ENCODE data around the gene YTHDC2.

Gene YTHDC2

DNA sequence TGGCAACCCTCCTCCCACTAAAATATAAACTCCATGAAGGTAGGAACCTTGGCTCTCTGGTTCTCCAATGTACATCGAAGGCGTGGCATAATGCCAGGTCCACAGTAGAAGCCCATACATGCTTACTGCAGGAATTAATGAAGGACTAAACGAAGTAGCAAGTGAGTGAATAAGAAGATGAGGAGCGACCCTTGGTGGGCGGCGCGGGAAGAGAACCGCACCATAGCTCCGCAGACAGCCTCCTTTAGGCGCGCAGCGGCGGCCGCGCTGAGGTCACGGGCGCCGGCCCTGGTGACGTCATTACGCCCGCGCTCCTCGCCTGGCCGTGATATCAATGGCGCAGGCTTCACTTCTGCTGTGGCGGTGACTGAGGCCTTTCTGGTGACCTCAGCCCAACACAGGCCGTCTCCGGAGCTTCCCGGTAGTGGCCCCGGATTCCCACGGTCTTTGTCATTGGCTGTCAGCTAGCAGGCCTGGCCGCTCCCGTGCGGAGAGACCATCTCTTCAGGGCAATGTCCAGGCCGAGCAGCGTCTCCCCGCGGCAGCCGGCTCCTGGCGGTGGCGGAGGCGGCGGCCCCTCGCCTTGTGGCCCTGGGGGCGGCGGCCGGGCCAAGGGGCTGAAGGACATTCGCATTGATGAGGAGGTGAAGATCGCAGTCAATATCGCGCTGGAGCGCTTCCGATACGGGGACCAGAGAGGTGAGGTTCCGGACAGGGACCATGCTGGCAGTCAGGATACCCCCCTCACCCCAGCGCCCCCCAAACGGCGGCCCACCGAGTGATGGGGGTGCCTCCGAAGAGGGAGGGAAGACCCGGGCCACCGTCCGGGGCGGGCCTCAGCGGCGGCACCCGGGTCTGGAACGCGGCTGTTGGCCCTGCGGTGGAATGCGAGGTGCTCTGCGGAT lies at the start of gene YTHDC2:
YTHDC2 (plus strand) TSS at position 311 of the 905 bp plus-strand sequence; CDS start at position 513, 202 bp downstream.
- peak; percentile 74 for DNase-seq

DNA sequence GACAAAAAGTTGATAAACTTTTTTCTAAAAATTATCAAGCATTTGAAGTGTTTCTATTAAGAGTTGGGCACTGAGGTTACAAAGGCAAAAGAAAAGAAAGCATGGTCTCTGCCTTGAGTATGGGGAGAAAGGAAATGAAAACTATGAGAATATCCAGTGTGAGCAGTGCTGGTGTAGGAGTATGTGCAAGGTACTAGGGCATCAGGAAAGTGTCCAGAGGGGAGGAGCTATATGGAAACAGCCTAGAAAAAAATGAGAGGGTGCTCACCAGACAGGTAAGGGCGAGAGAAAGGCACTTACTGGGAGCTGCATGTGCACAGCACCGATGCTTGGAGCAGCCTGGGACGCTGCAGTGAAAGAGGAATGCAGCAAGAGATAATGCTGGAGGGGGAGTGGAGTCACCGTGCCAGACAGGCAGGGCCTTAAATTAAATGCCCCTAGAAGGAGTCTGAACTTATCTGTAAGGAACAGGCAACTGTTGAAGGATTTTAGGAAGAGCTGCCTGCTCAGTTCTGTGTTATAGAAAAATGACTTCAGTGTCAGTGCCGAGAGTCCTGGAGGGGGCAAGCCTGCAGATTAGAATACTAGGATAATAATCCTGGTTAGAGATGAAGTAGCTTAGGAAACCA lies 39.3 kb upstream of the YTHDC2 start:
- DNase-seq = peak; percentile 36

DNA sequence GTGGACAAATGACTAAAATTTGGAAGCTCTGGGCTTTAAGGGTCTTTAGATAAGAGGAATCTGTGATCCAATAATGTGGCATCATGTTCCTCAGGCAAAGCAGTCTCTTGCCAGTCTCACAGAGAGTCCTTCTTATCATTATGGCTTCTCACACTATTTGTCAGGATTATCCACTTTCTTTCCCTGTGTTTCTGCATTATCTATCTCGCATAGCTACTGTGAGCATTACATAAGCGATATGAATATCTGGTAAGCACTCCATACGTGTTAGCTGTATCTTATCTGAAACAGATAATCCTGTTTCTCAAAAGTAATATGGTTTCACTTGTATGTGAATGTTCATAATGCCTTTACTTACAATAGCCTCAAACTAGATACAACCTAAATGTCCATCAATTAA lies 34.8 kb upstream of the YTHDC2 start:
- DNase-seq = no peak

DNA sequence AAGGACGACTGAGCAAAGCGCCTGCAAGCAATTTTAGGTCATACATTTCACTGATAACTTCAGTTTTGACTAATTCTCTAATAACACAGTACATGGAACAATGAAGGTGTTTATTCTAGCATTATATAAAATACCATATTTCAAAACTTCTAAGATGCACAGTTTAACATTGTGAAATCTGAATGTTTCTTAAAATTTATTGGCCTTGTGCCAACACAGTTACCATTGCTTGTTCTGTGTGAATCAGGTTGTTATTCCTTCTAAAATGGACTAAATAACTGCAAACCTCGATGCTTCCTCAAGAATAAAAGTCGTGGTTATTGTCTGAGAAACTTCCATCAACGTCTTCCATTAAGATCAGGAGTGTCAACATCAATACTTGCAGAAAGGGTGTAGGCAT lies 33.3 kb upstream of the YTHDC2 start:
- no peak for DNase-seq

DNA sequence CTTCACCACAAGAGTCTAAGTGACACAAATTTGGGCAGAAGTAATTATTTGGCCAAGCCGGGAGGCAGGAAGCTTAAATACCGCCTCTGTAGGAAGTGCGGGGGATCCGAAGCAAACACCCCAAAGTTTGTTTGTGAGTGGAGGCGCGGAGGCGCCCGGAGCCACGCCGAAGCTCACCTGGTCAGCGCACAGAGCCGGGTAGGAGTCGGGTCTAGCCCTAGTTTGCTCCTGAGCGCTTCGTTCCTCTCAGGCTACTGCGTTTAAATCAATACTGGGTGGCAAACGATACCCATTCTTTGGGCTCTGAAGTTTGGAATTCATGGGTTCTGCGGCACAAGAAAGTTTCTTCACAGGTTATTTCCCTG lies 26.1 kb upstream of the YTHDC2 start:
- DNase-seq = no peak

DNA sequence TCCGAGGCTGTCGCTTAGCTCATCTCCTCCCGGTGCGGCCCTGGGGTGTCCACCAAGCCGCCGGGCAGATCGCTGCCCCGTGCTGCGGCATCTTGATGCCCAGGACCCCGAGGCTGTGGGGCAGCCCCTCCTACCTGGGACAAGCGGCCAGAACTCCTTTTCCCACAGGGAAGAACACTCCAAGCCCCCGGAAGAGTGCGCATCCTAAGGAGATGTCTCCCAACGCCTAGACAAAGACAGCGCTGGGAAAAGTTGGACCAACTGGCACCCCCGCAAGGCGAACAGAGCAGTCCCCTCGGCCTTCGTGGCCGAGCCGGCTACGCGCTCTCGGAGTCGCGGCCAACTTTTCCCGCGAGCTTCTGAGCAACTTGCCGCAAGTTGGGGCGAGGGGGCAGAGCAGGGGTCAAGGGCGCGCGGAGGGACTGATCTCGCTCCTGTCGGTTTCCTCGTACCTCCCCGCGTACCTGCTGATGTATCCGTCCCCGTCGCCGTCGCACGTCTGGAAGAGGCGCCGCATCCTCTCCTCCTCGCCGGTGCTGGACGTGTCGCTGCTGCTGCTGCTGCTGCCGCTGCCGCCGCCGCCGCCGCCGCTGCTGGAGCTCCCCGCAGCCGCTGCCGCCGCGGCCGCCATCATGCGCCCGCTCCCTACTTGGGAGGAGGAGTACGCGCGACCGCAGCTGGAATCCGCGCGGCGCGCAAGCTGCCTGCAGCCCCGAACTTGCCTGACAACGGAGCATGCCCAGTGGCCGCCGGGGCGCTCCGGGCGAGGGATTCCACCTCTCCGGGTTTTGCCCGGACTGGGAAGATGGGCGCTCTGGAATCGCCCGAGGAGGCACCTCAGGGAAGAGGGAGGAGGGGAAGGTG lies 25.5 kb upstream of the YTHDC2 start, which contains the start of gene MCC:
MCC (minus strand) TSS at position 673 of the 864 bp plus-strand sequence.
- DNase-seq = no peak

DNA sequence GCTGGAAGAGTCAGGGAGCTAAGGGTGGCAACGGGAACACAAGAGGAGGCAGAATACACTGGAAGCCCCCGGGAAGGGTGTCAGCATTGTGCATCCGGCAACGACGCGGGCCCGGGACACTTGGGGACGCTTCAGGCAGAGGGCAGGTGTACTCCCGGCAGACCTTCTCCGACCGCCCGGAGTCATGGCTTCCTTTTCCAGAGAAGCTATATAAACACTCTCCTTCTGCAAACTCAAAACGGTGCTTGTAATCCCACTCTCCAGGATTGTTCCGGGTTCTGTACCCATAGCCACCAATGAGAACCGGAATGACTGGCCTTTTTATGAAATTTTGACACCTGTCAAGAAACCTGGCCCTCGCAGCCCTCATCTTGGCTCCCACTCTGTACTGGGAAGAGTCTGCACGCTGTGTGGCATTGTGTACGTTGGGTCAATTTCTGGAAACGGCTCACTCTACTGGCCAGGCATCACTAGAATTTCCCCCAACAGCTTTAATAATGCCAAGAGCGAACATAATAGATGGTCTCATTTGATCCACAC lies 24.8 kb upstream of the YTHDC2 start:
- no peak for DNase-seq

DNA sequence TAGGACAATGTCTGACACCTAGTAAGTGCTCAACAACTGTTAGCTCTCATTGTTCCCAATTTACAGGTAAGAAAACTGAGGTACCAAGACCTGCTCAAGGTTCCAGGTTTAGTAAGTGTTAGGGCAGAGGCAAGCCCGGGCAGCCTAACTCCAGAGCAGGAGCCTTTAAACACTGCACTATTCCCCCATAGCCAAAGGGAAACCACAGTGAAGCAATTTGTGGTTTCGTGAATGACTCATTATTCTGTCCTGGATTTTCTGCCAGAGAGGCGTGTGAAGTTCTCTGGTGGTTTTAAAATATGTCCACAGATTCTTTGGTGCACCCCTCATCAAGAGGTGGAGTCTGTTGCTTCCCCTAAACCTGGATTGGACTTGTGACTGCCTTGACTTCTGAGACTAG lies 24.2 kb upstream of the YTHDC2 start:
- peak; percentile 48 for DNase-seq

DNA sequence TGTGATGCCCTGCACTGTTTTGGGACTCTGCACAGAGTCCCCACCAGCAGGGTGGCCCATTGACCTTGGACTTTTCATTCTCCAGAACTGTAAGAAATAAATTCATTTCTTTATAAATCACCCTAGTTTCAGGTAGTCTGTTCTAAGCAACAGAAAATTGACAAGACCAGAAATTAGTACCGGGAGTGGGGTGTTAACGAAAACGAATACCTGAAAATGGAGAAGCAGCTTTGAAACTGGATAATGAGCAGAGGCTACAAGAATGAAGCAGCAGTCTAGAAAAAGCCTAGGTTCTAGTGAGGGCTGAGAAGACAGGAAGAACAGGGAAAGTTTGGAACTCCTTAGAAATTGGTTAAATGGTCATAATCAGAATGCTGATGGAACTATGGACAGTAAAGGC lies 23.2 kb upstream of the YTHDC2 start:
- DNase-seq = no peak

DNA sequence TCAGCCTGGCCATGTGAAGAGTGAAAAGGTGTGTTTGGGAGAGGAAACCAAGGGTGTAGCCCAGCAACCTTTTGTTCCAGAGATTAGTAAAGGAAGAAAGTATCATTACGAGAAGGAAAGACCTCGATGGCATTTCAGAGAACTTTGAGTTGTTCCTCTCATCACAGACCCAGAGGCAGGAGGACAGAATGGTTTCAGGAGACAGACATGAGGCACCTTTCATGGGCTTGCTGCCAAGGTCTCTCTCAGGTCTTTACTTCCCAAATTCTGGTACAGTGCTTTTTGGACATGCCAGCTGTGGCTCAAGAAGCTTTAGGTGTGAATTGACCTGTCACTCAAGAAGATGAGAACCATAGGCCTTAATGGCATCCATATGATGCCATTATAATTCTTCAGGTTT lies 22.5 kb upstream of the YTHDC2 start:
- DNase-seq = no peak

DNA sequence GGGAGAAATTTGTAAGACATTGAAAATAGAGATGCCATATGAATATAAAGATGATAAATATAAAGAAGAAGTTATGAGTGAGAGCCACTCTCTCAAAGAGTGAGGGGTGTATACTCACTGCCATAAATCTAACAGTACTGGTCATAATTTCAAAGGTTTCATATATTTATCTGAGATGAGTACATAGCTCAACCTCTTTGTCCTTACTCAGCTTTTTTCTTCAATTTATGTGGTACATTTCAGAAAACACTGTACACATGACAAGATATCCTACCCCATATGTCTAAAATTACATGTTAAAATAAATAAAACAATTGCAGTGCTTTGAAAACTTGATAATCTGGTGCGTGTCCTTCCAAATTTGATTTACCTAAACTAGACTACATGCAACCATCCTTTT lies 20.0 kb upstream of the YTHDC2 start:
- DNase-seq = no peak

DNA sequence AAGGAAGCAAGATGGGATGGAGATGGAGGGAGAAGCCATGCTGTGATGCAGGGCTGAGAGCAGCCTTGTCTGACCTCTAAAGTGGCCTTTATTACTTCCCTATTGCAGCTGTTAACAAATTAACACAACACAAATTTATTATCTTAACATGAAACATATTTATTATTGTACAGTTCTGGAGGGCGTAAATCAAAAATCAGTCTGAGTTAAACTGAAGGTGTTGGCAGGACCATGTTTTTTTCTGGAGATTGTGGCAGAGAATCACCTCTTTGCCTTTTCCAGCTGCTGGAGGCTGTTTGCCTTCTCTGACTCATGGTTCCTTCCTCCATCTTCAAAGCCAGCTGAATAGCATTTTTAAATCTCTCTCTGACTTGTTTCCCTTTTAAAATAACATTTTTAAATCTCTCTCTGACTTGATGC lies 18.1 kb upstream of the YTHDC2 start:
- DNase-seq = no peak

DNA sequence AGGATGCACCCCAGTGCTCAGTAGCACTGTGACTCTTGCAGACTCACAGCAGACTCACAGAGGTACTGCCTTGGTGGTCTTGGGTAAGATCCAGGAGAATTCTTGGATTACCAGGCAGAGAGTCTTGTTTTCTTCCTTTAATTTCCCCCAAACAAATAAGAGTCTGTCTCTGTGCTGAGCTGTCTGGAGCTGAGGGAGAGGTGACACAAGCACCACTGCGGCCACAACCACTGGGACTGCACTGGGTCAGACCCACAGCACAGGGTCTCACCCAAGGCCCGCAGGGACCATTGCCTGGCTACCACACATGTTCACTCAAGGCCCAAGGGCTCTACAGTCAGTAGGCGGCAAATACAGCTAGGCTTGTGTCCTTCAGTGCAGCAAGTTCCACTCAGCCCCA lies 11.4 kb upstream of the YTHDC2 start:
- DNase-seq = no peak

DNA sequence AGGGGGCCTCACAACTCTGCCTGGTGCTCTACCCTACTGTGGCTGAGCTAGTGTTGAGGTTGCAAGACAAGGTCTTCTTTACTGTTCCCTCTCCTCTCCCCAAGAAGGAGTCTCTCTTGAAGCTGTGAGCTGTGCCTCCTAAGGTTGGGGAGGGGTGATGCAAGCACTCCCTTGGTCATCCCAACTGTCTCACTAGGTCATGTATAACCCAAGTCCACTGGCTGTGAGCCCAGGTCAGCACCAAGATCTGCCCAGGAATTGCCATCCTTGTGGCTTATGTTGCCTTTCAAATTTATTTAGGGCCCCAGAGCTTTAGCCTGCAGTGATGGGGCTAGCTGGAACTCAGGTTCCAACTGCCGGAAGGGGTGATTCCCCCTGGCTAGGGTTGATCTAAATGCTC lies 10.3 kb upstream of the YTHDC2 start:
- no peak for DNase-seq

DNA sequence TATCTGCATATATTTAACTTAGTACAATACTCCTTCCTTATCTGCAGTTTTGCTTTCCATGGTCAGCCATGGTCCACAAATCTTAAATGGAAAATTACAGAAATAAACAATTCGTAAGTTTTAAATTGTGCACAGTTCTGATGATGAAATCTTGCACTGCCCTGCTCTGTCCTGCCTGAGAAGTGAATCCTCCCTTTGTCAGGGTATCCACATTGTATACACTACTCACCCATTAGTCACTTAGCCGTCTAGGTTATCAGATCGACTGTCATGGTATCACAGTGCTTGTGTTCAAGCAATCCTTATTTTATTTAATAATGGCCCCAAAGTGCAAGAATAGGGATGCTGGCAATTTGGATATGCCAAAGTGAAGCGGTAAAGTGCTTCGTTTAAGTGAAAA lies 8.3 kb upstream of the YTHDC2 start:
- no peak for DNase-seq

DNA sequence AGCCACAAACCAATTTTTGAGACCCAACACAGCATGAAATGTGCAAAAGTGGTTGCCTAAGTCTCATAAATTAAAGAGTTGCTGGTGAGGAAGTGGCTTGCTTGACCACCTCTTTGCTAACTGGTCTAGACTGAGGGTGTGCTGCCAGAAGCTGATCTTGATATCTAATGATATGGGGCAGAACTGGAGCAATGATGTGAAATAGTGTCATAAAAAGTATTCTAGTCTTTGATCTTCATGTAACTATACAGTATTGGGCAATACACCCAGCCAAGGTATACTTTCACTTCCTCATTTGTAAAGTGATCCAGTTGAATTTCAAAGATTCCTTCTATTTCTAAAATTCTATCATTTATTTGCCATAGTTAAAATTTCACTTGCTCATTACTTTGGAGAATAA lies 5.9 kb upstream of the YTHDC2 start:
- DNase-seq = peak; percentile 1

DNA sequence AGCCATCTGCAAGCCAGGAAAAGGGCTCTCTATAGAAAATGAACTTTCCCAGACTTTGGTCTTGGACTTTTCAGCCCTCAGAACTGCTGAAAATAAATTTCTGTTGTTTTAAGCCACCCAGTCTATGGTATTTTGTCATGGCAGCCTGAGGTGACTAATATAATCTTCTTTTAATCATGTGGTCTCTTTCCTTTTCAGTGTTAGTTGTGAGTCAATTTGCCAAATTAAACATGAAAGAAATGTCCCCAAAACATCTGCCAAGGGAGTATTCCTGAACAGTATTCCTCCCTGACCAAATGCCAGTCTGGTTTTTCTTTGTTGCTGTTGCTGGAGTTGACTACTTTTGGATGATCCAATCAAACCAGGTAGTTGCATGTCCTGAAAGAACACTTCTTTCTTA lies 4.7 kb upstream of the YTHDC2 start:
- DNase-seq = no peak

DNA sequence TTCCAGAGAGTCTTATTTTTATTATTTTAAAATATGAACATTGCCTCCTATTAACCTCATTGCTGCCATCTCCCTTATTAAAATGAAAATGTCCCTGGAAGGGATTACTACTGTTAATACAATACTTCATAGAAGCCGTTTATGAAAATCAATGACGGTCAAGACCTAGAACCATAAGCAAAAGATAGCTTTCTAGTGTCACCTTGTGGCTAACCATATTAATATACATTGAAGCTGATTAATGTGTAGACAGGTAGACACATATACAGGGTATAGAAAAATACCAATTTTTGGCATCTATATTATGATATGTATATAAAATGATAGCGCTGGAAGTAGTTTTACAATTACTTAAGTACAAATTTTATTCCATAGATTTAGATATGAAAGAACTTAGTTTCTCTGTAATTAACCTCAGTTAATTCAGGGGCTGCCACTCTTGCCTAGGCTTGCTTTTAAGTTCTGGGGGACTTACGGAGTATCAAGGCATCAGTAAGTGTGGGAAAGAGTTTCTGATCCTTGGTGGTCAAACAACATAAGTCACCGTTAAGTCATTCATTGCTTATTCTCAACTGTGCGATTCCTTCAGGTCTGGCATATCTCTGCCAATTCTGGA lies 2.5 kb upstream of the YTHDC2 start:
- DNase-seq = peak; percentile 31

DNA sequence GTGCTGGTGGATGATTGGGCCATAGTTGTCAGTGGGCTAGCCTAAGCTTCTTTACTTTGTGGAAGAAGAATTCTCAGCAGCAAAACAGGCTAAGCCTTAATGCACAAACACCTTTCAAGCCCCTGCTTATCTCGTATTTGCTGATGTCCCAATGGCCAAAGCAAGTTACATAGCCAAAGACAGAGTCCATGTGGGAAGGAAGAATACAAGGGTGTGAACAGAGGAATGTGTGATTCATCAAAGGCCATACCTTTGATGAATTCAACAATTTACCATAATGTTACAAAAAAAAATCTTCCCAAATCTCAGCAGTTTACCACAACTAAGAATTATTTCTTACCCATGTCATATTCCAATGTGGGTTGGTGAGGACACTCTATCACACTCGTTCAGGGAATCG lies 1.2 kb upstream of the YTHDC2 start:
- no peak for DNase-seq

DNA sequence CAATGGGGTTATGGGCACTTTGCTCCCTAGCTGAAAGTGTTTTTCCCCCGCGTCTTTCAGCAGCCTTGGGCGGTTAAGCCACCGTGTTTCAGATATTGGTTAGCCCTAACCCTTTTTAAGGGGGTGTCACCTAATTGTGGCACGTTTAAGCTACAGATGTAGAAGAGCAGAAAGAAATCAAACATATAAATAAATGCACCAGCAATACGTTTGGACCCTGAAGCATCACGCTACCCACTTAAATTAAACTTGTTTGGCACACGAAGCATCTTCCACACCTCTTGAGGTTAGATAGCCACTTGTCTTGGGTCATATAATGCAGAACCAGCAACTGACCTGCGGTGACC lies 768 bp downstream of the YTHDC2 start:
- peak; percentile 0 for DNase-seq

DNA sequence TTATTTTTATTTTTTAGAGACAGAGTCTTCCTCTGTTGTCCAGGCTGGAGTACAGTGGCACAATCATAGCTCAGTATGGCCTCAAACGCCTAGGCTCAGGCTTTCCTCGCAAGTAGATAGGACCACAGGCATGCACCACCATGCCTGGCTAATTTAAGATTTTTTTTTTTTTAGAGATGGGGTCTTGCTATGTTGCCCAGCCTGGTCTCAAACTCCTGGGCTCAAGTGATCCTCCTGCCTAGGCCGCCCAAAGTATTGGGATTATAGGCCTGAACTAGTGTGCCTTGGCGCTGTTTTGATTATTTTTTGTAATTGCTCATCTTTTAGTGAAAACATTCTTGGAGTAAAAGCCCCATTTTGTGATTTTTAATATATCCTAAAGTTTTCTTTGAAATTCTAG lies 5.4 kb downstream of the YTHDC2 start:
- DNase-seq = no peak

DNA sequence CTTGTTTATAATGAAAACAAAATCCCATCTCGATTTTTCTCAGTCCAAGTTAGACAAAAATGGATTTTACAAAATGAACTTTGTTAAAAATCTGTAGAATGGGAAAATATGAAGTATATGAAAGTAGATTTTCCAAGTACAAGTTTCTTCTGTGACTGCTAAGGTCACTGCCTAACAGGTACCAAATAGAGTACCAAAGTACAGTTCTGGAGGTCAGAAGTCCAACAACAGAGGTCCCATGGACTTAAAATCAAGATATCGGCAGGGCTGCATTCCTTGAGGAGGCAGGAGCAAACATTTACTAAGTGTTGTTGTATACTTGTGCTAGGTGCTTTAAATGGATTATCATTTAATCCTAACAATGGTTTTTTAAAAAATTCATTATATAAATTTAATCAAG lies 5.9 kb downstream of the YTHDC2 start:
- no peak for DNase-seq

DNA sequence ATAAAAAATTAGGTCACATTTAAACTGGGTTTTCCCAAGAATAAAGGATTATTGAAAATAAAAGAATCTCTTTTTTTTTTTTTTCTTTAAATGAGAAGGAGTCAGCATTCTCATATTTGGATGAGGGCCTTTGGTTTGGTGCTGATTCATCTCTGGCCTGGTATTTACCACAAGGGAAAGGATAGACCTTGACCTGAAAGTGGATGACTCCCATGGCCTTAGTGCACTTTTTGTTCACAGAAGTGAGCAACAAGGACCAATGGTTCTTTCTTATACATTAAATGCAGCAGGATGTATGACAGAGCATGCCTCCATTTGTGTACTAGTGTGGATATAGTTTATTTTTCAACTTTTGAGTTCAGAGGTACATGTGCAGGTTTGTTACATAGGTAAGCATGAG lies 6.9 kb downstream of the YTHDC2 start:
- DNase-seq = no peak

All from OCI-M1 (cell line).